IMR-90 (cell line): ENCODE data around the gene MED12L.

Experiments
- BHLHE40 ChIP-seq: fragments of 150-350 bp; IDR thresholded peaks from 2 replicates; pipeline ENCODE4 v1.6.1; 2016; ENCODE audit warnings: mild to moderate bottlenecking, low read depth, low read length
- MAZ ChIP-seq: IDR thresholded peaks from 2 replicates; pipeline ENCODE4 v1.6.1; 2012; ENCODE audit warnings: low read depth, mild to moderate bottlenecking, low read length, improper control_type of control experiment, moderate library complexity, borderline replicate concordance
- TF ChIP-seq, protein P1 (sequence below): conservative IDR thresholded peaks from 2 replicates; pipeline ENCODE4 v1.5.1; 2012; ENCODE audit warnings: mild to moderate bottlenecking, low read depth, low read length, improper control_type of control experiment

DNA sequence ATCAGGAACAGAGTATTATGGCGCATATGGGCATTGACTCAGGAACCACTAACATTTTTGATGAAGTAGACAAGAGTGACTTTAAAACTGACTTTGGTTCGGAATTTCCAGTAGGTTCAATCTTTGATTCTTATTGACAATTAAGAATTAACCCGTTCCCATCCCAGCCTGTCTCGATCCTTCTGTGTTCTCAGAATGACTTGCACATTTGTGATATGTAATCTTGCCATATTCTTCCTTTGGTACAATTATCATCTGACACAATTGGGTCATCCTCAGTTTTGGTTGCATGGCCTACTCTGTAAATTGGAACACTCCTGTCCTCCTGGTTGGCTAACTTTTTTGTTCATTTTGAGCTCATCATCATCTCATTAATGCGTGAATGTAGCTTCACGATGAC, 107.1 kb downstream of the MED12L start:
- TF ChIP-seq, protein P1, sequence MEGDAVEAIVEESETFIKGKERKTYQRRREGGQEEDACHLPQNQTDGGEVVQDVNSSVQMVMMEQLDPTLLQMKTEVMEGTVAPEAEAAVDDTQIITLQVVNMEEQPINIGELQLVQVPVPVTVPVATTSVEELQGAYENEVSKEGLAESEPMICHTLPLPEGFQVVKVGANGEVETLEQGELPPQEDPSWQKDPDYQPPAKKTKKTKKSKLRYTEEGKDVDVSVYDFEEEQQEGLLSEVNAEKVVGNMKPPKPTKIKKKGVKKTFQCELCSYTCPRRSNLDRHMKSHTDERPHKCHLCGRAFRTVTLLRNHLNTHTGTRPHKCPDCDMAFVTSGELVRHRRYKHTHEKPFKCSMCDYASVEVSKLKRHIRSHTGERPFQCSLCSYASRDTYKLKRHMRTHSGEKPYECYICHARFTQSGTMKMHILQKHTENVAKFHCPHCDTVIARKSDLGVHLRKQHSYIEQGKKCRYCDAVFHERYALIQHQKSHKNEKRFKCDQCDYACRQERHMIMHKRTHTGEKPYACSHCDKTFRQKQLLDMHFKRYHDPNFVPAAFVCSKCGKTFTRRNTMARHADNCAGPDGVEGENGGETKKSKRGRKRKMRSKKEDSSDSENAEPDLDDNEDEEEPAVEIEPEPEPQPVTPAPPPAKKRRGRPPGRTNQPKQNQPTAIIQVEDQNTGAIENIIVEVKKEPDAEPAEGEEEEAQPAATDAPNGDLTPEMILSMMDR = no peak
- no peak for TF ChIP-seq MAZ
- no peak for TF ChIP-seq BHLHE40
